CD4-positive, alpha-beta T cell treated with Interleukin-21 for 1 hour (primary cell): ENCODE measurements around the gene NAPB.

Source experiments
- DNase-seq: peaks from one replicate; pipeline ENCODE4 v3.0.0-alpha.2; 2020

NAPB gene

DNA sequence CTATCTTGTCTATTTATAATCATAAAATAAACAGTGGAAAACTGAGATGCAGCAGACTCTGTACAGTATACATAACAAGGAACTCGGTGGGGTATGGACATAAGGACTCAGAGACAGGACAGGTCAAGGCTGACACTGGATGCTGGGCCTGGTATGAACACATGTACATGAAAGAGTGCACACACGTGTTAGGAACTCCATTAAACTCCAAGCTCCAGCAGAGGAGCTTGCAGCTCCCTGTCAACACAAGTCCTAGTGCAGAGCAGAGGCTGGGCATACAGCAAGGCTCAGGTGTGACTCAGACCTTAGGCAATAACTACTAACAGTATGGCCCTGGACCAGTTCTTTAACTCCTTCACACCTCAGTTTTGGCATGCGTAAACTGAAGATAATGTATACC lies 17.1 kb downstream of the NAPB start:
- DNase-seq: no peak

DNA sequence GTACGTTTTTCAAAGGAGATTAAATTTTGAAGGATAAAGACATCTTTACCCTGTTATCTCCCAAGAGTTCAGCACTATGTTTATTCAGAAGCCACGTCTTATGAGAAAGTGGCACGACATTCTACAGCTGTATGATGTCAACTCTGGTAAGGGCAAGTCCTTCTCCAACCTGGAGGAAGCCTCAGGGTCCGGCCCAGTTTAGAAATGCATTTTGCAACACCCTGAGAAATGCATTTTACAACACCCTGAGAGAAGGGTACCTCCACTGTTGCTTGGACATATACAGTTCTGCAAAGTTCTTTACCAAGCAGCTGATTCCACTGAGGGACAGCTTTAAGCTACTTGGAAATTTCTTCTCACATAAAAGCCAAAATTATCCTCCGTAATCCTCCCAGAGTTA lies 17.5 kb downstream of the NAPB start:
- no peak for DNase-seq

DNA sequence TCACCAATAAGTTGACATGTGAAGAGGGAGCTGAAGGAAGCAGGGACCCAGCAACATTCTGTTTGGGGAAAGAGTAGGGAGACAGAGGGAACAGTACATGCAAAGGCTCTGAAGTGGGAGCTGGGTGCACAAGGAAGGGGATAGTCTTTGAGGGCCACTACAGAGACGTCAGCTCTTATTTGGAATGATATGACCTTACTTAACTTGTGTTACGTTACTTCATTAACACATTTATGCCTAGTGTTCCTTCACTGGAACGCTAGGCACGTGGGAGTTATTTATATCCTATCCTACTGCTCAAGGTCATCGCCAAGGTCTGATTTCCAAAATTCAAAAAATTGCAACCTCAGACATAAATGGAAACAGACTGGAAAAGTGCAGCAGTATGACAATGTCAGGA lies 20.2 kb downstream of the NAPB start:
- no peak for DNase-seq

DNA sequence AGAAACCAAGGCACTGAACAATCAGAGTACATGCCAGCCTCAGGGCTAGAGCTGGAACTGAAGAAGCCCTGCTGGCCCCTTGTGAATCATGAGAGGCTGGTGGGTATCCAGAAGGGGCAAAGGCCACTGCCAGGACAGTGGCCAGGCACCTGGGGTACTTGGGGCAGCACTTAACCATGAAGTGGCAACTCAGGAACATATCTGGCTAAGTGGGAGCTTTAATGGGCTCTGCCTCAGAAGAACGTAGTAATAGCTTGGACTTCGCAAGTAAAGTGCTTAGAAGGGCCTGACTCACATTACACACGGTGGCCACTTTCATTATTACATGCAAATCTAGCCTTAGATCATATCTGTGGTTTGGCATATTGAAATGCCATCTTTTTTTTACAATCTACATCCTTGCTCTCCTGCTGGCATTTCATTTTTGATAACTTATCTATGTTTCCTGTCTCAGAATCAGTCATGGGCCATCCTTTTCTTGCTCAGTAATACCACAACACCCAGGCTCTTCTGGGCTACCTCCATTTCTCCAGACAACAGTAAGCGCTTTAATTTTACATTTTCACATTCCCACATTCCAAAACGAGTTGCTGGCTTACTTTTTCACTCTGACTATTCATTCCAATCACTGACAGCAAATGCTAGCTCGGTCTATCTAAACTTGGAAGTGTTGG lies 21.6 kb downstream of the NAPB start:
- no peak for DNase-seq

DNA sequence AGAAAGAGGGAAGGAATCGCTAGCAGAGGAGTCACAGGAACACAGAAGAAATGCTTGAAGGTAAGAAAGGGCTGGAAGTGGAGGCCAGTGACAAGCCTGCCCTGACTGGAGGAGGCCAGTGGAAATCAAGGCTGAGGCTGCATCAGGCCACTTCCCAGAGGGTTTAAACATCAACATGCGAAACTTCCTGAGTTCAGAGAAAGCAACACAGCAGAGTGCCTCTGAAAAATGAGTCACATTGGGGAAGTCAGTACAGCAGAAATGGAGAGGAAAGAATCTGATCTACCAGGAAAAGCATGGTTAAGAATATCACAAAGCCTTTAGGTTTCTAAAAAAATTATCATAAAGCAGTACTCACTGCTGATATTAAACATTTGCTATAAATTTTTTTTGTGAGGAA lies 23.3 kb downstream of the NAPB start:
- no peak for DNase-seq

DNA sequence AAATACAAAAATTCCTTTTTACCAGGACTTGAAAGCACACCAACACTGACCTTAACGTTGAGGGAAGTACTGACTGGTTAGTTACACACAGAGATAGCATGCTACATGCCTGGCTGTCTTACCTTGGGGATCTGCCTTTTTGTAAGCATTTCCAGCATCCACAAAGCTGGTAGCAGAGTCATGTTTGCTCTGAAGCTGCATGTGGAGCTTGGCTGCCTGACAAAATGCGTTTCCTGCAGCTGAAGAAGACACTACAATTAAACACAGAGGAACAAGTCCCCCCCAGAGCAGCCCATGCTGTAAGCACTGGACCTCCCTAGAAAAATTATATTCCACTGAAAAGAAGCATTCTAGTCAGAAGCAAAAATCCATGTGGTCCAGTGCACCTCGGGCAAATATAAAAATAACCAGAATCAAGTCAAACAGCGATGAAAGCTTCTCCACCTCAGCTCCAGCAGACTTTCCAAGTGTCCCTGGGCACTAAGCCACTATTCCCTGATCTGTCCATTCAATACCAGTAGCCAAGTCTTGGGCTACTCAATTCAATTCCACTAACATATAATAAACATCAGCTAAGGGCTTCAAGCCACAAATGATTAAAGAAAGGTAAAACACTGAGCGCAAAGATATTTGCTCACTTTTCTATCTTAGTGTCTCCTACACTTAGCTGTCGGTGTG lies 24.2 kb downstream of the NAPB start:
- no peak for DNase-seq

DNA sequence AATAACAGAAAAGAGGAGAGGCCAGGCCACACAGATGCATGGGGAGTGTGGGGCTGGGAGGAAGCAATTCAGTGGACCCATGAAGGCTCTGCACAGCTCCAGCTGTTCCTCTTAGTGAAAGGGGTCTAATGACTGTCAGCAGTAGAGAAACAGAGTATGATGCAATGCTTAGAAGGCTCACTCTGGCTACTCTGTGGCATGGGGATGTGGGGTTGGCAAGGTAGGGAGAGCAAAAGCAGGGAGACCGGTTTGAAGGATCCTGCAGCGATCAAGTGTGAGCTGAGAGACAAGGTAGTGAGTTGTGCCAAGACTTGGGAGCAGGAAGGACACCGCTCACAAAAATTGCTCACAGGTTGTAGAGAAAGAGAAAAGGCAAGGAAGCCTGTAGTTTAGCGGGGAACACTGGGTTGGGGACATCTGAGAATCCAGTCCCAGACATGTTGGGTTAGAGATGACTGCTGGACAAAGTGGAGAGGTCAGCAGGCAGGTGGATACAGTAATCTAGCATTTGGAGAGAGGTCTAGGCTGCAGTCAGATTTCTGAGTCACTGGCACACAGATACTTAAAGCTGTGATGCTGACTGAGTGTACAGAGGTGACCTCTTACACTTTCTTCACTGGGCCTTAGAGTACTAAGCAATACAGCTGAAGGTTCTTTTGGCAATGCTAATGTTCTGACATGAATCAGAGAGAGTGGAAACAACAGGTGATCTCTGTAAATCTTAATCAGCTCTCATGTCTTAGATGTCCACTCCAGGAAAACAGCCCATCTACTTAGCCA lies 27.1 kb downstream of the NAPB start:
- DNase-seq: no peak

DNA sequence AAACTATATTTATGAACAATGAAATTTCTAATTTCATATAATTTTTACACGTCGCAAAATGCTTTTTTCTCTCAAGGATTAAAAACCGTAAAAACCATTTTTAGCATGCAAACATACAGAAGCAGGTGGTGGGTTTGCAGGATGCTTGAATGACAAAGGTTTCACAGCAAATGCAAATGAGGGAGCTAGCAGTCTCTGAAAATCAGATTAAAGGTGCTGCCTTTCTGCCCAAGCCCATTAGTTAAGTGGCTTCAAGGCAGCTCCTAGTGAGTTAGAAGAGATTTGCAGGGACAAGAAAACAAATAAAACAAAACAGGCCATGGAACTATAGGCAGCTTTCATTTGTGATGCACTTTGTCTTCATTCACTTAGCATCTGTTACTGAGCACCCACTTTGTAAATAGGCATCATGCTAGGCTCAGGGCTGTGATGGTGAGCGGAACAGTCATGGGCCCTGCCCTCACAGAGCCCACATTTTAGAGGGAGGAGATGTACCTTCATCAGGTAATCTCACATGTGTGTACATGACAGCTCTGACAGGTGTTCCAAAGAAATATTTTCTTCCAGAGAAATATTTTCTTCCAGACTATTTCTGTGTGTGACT lies 29.5 kb downstream of the NAPB start:
- no peak for DNase-seq

DNA sequence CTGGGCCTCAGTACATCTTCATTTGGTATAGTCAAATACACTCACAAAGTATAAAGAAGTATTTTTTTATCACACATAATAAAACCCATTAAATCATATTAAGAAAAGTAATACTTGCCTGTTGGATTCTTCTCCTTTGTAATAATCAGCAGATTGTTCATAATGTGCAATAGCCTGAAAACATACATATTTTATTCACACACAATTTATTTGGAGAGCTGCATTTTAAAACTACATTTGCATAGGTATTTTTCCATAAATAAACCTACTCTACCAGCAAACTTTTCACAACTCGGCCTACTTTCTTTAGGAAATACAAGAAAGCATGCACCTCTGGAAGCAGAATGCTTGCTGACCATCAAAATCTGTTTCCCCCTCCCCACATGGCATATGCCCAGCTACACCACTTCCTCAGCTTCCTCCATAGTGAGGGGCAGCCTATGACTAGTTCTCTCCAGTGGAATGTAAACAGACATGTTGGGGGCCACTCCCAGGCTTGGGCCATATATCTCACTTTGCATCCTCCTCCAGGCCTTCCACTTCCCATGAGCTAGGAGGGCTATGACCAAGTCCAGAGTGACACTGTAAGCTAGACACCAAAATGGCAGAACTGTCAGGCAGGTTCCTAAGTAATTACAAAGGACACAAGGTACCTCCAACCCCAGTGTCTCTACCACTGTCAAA lies 31.1 kb downstream of the NAPB start:
- no peak for DNase-seq

DNA sequence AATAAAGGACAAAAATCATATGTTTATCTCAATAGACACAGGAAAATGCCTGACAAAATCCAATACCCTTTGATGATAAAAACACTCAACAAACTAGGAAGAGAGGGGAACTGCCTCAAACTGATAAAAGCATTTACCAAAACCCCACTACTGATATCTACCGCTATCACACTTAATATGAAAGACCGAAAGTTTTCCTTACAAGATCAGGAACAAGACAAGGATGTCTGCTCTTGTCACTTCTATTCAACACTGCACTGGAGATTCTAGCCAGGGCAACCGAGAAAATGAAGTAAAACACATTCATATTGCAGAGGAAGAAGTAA lies 34.2 kb downstream of the NAPB start:
- no peak for DNase-seq

DNA sequence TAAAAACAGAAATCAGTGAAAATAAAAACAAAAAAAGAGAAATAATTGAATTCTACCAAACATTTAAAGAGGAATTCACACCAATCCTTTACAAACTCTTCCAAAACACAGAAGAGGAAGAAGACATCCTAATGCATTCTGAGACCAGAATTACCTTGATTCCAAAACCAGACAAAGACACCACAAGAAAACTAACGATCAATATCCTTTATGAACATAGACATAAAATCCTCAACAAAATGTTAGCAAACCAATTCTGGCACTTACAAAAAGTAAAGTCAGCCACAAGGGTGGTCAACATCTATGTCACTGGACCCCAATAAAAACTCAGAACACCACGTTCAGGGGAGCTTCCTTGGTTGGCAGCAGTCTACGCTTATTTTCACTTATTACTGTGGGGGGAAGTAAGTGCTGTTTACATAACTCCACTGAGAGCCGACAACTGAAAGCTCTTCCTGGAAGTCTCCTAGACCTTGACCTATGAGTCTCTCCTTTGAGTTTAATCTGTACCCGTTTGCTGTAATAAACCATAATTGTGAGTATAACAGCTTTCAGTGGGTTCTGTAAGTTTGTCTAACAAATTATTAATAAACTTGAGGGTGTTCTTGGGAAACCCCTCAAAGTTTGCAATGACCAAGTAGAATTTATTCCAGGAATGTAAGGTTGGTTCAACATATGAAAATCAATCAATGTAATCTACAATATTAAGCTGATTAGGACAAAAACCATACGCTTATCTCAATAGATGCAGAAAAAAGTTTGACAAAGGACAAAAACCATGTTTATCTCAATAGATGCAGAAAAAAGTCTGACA lies 34.8 kb downstream of the NAPB start:
- no peak for DNase-seq

DNA sequence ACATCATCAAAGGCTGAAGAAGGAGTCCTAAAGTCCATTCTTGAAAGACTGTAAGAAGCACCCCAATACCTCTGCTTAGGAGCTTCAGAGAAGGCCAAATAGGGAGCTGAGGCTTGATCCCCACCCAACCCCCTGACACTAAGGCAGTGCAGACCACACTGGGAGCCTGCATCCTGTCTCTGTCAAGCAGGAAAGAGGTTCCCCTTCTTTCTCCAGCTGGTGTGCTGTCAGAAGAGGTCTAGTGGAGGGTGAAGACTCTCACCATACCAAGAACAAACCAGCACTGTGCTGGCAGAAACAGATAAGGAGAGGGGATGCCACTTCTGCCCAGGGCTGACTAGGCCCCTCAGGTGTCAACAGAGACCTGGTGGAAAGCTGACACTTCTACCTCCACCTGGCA lies 39.4 kb downstream of the NAPB start:
- DNase-seq: no peak

DNA sequence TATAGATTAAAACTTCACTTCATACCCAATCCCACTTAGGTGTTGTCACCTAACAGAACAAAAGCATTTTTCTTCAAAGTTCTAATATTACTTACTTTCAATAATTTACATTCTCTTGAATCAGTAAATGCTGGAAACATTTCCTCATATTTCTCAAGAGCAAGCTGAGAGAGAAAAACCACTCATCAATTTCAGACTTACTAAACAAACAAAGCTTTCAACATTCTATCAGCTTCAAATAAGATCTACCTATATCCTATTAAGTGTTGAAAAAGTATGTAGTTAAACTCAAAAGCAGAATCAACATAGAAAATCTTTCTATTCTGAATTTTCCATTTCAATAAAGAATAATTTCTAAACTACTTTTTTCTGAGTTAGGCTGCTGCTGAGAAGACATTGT lies 41.5 kb downstream of the NAPB start:
- DNase-seq: no peak

DNA sequence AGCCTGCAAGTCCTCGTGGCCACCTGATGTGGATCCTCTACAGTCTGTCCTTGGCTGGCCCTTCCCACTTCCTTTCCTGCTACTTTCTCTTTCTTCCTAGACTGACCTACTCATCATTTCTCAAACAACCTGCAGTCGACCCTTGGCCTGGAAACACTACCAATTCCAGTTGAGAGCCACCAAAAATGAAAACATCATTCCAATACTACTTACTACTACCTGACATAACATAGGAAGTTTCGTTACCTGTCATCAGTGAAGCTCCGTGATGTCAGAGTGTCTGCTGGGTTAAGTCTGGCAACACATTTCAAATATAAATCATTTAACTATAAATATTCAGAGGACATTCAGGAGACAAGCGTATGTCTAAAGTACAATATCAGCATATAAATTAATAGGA lies 45.5 kb downstream of the NAPB start:
- DNase-seq: no peak

DNA sequence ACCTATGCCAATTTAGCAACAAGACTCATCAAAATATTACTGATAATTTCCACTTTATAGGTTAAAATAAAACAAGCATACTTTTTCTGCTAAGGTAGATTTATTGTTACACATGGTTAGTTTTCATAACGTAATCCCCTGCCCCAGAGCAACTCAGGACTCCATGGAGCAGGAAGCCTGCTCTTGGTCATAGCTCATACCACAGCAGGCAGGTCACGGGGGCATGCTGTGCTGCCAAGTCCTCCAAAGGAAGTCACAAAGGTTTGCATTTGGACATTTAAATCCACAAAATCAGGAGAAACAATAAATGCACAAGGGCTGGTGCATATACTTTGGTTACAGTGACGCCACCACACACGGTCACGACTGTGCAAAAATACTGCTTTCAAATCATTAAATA lies 46.8 kb downstream of the NAPB start:
- no peak for DNase-seq

DNA sequence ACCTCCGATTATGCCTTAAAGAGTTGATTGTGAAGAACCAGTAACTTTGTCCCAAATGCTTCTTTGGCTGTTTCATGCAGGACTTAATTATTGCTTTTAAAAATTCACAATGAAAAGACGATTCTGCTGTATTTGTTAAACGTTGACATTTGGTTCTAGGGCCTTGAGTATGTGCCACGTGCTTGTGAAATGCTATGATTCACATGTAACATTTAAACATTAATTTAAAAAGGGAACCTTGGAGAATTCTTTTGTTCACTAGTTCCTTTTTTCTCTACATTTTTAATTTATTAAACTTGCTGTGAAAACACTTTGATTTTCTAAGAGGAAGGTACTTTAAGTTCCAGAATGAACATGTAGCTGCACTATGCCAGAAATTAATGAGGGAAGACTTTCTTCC lies 49.8 kb downstream of the NAPB start:
- DNase-seq: no peak

DNA sequence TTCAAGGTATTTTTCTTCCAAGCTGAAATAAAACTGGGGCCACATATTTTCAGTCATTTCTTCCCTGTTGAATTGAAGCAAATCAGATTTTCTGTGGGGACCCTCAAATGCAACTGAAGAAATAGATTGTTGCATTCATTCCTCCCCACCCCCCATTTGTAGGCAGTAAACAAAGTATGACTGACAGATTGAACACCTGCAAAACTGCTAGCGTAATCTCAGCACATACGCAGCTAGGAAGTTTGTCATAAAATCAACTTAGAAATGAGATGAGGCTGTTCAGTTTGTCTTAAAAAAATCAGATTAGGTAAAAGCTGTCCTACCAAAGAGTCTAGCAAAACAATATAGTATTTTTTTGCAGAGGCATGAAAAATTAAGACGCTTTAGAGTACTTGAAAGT lies 50.4 kb downstream of the NAPB start:
- no peak for DNase-seq

DNA sequence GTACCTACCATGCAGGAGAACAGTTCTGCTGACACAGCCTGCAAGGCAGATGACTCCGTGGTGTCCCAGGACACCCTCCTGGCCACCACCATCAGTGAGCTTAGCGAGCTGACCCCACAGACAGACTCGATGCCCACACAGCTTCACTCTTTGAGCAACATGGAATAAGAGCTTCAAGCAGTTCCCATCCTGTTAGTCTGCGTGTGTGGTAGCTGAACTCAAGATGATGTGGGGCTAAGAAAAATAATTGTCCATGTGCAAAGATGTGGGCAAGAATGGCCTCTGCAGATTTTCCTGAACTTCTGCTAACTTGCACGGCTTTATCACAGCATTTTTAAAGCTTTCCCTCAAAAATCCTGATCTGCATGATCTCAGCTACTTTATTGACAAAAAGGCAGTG lies 51.0 kb downstream of the NAPB start:
- DNase-seq: no peak

DNA sequence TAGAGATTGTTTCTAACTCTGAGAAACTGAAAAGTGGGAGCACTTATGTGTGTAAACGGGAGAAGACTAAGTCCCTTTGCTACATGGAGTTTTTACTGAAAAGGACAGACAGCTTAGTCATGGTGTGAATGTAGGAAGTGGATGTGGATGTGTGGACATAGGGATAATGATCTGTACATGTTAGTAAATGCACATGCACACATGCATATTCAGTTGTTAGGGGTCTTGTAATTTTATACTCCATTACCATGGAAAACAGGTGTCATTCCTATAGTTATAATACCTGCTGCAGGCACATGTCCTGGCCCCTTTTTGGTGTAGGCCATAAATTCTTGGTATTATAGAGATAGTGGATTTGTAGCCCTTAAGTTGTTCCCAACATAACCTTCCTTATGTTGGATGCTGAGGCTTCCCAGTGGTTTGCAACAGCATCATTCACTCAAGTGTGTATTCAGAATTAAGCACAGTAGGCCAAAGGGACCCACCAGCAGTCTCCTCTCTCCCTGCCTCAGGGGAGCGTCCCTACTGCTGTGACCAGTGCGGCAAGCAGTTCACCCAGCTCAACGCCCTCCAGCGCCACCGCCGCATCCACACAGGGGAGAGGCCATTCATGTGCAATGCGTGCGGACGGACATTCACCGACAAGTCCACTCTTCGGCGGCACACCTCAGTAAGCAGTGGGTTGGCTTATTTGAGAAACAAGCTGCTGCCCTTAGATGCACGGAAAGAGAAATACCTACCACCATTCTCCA lies 52.0 kb downstream of the NAPB start:
- no peak for DNase-seq

DNA sequence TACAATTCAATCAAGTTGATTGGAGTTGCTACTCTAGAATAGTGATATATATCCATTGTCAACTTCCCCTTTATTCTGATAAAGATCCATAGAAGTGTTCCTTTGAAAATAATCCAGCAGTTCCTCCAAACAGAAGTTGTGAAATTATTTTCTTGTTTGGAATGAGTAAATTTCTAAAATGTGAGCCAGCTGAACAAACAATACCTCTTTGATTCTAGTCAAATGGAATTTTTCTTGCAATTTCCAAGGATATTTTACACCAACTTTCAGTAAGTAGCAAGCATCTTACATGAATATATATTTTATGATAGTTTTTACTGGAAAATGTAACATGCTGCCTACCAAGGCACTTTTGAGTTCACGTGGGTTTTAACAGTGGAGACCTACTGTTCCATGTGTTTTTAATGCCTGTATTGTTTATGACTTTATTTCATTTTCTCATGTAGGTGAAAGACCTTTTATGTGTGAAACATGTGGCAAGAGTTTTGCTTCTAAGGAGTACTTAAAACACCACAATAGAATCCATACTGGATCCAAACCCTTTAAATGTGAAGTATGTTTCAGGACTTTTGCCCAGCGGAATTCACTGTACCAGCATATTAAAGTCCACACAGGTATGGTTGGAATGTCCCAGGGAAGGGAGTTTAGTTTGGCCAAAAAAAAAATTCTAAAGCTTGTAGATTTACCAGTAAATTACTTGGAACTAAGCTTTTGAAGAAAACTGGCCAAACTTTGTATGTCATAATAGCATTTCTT lies 52.8 kb downstream of the NAPB start:
- no peak for DNase-seq

DNA sequence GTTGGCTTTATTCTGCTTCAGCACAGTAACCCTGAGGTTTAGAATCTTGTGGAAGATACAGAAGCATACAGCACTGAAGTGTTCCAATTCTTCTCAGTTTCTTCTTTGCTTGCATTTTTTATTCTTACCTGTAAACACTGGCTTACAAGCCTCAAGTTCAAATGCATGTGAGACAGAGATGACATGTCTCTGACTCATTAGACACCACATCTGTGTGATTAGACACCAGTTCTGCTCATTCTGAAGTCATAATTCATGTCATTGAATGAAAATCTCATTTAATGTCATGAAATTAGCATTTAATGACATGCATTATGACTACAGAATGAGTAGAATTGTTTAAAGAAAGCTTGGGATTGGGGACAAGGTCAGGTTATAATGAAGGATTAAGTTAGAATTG lies 53.5 kb downstream of the NAPB start:
- DNase-seq: no peak
